Measurements from ENCODE around the gene MTMR10. TPM values are rescaled to one million over a fixed set of nuclear protein-coding genes. Genes with fewer than 3 reads are reported as not detected.
A peak's percentile ranks its signal among the peaks of the same experiment; 100 is the strongest.

The MTMR10 gene
- total and polyA plus RNA-seq, 2 donors (not counting 3 experiments of a cell fraction or from before 2014, with no cell fraction given), result 48.3 to 88.5 TPM

DNA sequence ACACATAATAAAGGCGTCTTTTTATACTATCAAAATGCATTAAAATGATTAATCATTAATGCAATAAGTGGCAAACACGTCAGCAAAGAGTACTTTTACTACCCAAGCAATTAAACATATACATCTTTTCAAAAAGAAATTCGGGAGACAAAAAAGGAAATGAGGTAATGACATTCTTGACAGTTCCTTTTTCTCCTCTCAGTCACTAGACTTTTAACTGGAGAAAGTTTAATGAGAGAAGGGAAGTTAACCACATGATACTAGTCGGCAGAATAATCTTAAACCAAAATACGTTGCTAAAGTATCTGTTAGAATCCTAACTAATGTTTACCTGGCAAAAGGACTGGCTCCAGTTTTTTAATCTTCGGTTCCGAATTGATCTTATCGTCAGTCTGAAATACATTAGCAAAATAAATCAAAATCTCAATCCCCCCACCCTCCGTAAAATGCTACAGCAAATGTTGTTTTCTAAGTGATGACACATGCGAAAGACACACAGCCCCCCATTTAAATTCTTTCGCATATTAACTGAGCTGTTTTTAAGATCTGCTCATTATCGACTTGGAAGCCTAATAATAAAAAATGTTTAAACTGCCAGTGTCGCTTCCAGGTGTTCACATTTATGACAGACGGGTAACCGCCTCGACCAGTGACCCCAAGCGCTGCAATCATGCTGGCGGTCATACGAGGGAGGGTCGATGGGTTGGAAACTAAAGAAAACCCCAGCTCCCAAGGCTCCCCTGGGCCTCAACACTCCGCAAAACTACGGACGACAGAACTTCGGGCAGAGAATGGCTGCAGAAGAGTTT is 778 bp downstream of the MTMR10 start:
- POLR2A ChIA-PET, result interaction anchor here (0.6 to 2.9 kb wide), 7 partner anchors 8 to 138 kb away, joined by 3 to 9 read pairs (median 6); no protein-coding TSS in a partner anchor
- H3K4me2 ChIP-seq (ENCODE audit: insufficient read depth, low read length), result peak overlapping the region; percentile 100
- peak overlapping the region; percentile 81 to 96 (median 91) for H3K4me3 ChIP-seq (replicated peaks in 1 of 3; ENCODE audit: insufficient read depth in 1 of 3, low read depth in 1 of 3, low read length in 3 of 3)
- peaks cover 6 to 8% of the 10 kb centered on the region in 2 experiments for H3K36me3 ChIP-seq (ENCODE audit: control insufficient read depth in 2 of 2, extremely low read depth in 1 of 2, insufficient read depth in 2 of 2, low read length in 2 of 2)
- TSS peak; percentile 41 for BruUV-seq (replicated peaks)
- CTCF ChIA-PET, result interaction anchor here (1.0 to 13.6 kb wide), 7 partner anchors 13 to 138 kb away, joined by 3 to 175 read pairs (median 5); no protein-coding TSS in a partner anchor
- no peaks in the 10 kb centered on the region for H3K27me3 ChIP-seq (ENCODE audit: control insufficient read depth in 2 of 2, insufficient read depth in 2 of 2, low read length in 2 of 2)
- peaks cover 47% of the 10 kb centered on the region for H3K79me2 ChIP-seq (ENCODE audit: control insufficient read depth, insufficient read depth, low read length)
- peak; percentile 71 for FAIRE-seq
- no peaks in the 10 kb centered on the region for H3K9me3 ChIP-seq (replicated peaks; ENCODE audit: control insufficient read depth, insufficient read depth, low read length)
- intact Hi-C loops (cut with micrococcal nuclease) (loop anchor here (2.0 kb wide), 2 partner anchors 32 to 90 kb away; no protein-coding TSS in a partner anchor), dilution Hi-C loops (cut with MboI; ENCODE audit: extremely low pct_ligation_motif_present, low sequenced_read_pairs) (no loop called here)
- H4K20me1 ChIP-seq (replicated peaks; ENCODE audit: control insufficient read depth, extremely low read depth, insufficient read depth, low read length), result no peaks in the 10 kb centered on the region
- peak overlapping the region; percentile 88 for H3K27ac ChIP-seq (ENCODE audit: insufficient read depth, low read depth, low read length)
- H2AFZ ChIP-seq (ENCODE audit: low read depth, low read length), result peak overlapping the region; percentile 83
- H3K9me1 ChIP-seq (replicated peaks; ENCODE audit: control insufficient read depth, extremely low read depth, insufficient read depth, low read length), result no peaks in the 10 kb centered on the region
- peaks cover 38% of the 10 kb centered on the region for H3K4me1 ChIP-seq (ENCODE audit: control insufficient read depth, extremely low read depth, insufficient read depth, low read length)
- peak; percentile 28 for DNase-seq (ENCODE audit: low read depth, low spot score)
- peak overlapping the region; percentile 92 for H3K9ac ChIP-seq (replicated peaks; ENCODE audit: extremely low read depth, insufficient read depth, low read length)
- TF ChIP-seq POLR2AphosphoS5 (IDR thresholded peaks at IDR 0.05; ENCODE audit: insufficient read depth, low read depth, low read length), result no peak
- TF ChIP-seq, protein P1, sequence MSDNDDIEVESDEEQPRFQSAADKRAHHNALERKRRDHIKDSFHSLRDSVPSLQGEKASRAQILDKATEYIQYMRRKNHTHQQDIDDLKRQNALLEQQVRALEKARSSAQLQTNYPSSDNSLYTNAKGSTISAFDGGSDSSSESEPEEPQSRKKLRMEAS (IDR thresholded peaks at IDR 0.05; ENCODE audit: insufficient read depth, insufficient read length), result no peak
- no peak for TF ChIP-seq MYC (IDR thresholded peaks at IDR 0.05; ENCODE audit: low read depth, low read length)

DNA sequence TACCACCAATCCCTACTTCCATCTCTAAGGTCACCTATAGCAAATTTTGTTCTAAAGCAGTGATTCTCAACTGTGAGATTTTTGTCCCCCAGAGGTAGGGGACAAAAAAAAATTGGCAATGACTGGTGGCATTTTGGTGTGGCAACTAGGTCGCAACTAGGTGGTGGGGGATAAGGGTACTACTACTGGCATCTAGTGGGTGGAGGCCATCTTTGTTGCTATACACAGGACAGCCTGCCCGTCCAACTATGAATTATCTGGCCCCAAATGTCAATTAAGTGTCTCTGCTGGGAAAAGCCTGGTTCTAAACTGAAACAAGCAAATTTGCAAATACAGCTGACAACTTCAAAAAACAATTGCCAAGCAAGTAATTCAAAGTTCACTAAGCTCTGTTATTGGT is 1.4 kb downstream of the MTMR10 start:
- Histone ChIP-seq H4K20me1 (replicated peaks; ENCODE audit: control insufficient read depth, extremely low read depth, insufficient read depth, low read length) (no peaks in the 10 kb centered on the region), H3K9me3 (replicated peaks; ENCODE audit: control insufficient read depth, insufficient read depth, low read length) (no peaks in the 10 kb centered on the region), H3K9ac (replicated peaks; ENCODE audit: extremely low read depth, insufficient read depth, low read length) (peak overlapping the region; percentile 92), H3K79me2 (ENCODE audit: control insufficient read depth, insufficient read depth, low read length) (peaks cover 48% of the 10 kb centered on the region), H3K4me3 (replicated peaks in 1 of 3; ENCODE audit: insufficient read depth in 1 of 3, low read depth in 1 of 3, low read length in 3 of 3) (peak overlapping the region; percentile 81 to 96 (median 91)), H3K4me1 (ENCODE audit: control insufficient read depth, extremely low read depth, insufficient read depth, low read length) (peaks cover 44% of the 10 kb centered on the region), H3K9me1 (replicated peaks; ENCODE audit: control insufficient read depth, extremely low read depth, insufficient read depth, low read length) (no peaks in the 10 kb centered on the region), H2AFZ (ENCODE audit: low read depth, low read length) (no peak overlapping the region), H3K4me2 (ENCODE audit: insufficient read depth, low read length) (peak overlapping the region; percentile 100), H3K36me3 (ENCODE audit: control insufficient read depth in 2 of 2, extremely low read depth in 1 of 2, insufficient read depth in 2 of 2, low read length in 2 of 2) (peaks cover 6 to 11% of the 10 kb centered on the region in 2 experiments), H3K27ac (ENCODE audit: insufficient read depth, low read depth, low read length) (peak overlapping the region; percentile 88), H3K27me3 (ENCODE audit: control insufficient read depth in 2 of 2, insufficient read depth in 2 of 2, low read length in 2 of 2) (no peaks in the 10 kb centered on the region)
- intact Hi-C loops (cut with micrococcal nuclease), result loop anchor here (2.0 kb wide), 2 partner anchors 33 to 91 kb away; no protein-coding TSS in a partner anchor
- TF ChIP-seq, protein P2, sequence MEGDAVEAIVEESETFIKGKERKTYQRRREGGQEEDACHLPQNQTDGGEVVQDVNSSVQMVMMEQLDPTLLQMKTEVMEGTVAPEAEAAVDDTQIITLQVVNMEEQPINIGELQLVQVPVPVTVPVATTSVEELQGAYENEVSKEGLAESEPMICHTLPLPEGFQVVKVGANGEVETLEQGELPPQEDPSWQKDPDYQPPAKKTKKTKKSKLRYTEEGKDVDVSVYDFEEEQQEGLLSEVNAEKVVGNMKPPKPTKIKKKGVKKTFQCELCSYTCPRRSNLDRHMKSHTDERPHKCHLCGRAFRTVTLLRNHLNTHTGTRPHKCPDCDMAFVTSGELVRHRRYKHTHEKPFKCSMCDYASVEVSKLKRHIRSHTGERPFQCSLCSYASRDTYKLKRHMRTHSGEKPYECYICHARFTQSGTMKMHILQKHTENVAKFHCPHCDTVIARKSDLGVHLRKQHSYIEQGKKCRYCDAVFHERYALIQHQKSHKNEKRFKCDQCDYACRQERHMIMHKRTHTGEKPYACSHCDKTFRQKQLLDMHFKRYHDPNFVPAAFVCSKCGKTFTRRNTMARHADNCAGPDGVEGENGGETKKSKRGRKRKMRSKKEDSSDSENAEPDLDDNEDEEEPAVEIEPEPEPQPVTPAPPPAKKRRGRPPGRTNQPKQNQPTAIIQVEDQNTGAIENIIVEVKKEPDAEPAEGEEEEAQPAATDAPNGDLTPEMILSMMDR (IDR thresholded peaks at IDR 0.05; ENCODE audit: extremely low read depth in 1 of 2, insufficient read depth in 1 of 2, low read depth in 1 of 2, low read length in 2 of 2), result peak in 1 of 2 donors; percentile 3
- no peak for TF ChIP-seq JUN (IDR thresholded peaks at IDR 0.05; ENCODE audit: borderline replicate concordance, insufficient read depth, insufficient read length, low read depth)
- BruUV-seq (replicated peaks), result no TSS peak
- DNase-seq (ENCODE audit: low read depth, low spot score), result peak; percentile 23
- ChIA-PET POLR2A (interaction anchor here (2.1 to 2.9 kb wide), 2 partner anchors 33 to 139 kb away, joined by 6 to 9 read pairs; no protein-coding TSS in a partner anchor), CTCF (interaction anchor here (0.6 to 13.6 kb wide), 4 partner anchors 27 to 139 kb away, joined by 3 to 175 read pairs (median 5); no protein-coding TSS in a partner anchor)
- FAIRE-seq, result peak; percentile 28
- dilution Hi-C loops (cut with MboI; ENCODE audit: extremely low pct_ligation_motif_present, low sequenced_read_pairs), result no loop called here
